Measurements from ENCODE around the gene GYS1. TPM values are rescaled to one million over a fixed set of nuclear protein-coding genes. Genes with fewer than 3 reads are reported as not detected.

GYS1 gene
- polyA plus RNA-seq, 1 donor from 2014 or later, result 12.9 TPM

DNA sequence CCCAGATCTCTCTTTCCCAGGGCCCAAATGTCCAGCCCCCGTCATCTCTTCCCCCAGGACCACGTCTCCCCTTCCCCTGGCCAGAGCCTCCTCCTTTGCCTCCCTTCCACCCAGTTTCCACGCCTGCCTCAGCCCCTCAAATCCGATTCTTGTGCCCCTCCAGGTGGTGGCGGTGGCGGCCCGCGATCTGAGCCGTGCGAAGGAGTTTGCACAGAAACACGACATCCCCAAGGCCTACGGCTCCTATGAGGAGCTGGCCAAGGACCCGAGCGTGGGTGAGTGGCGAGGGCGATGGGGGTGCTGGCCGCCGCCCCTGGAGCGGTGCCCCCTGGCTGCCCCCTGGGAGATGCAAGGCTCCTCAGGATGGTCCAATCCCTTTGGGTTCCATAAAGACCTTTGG, 58.3 kb downstream of the GYS1 start:
- Histone ChIP-seq H3K9me3 (ENCODE audit: low read length) (no peaks in the 10 kb centered on the region), H3K4me2 (ENCODE audit: low read length) (no peak overlapping the region), H3K36me3 (ENCODE audit: insufficient read depth, low read length) (no peaks in the 10 kb centered on the region)

DNA sequence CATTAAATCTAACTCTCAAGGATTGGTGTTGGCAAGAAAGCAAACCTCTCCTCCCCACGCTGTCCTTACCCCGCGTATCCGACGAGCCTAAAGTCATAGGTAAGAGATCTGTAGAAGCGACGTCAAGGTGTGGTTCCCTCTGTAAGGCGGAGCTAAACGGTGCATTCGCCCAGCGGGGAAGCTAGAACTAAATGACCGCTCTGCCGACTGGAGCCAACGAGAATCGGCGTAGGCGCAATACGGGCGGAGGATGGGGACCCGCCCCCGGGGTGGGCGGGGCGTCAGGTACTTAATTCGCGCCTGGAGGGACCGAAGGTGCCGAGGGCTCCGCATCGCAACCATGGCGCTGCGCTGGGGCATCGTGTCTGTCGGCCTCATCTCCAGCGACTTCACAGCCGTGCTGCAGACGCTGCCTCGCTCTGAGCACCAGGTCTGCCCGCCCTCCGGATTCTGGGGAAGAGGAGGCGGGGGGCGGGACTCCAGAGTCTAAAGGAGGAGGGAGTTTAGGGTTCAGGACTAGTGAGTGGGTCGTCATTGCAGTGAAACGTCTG, 59.7 kb downstream of the GYS1 start, which contains the start of gene DHDH:
Gene DHDH, plus strand, starts transcription at position 318 of the 551 bp plus-strand sequence. Its CDS starts 23 bp downstream, at position 341.
- no peaks in the 10 kb centered on the region for H3K9me3 ChIP-seq (ENCODE audit: low read length)
- peaks cover 10% of the 10 kb centered on the region for H3K27me3 ChIP-seq (ENCODE audit: insufficient read depth, low read depth, low read length)
- peak within 1 kb of the TSS; percentile 47 for H2AFZ ChIP-seq (ENCODE audit: low read depth, low read length)
- H3K27ac ChIP-seq (ENCODE audit: low read length), result peak within 1 kb of the TSS; percentile 16
- H3K4me2 ChIP-seq (ENCODE audit: low read length), result peak within 1 kb of the TSS; percentile 71
- H3K9ac ChIP-seq (ENCODE audit: low read length), result peak within 1 kb of the TSS; percentile 61
- no peaks in the 10 kb centered on the region for H3K36me3 ChIP-seq (ENCODE audit: insufficient read depth, low read length)
- H3F3A ChIP-seq (ENCODE audit: insufficient read depth, low read length, poor library complexity, severe bottlenecking), result no peaks in the 10 kb centered on the region
- TF ChIP-seq MXI1 (conservative IDR thresholded peaks at IDR 0.05; ENCODE audit: poor library complexity, severe bottlenecking) (peak; percentile 62), TAF1 (IDR thresholded peaks at IDR 0.05; ENCODE audit: low read depth) (peak; percentile 55), EP300 (conservative IDR thresholded peaks at IDR 0.05; ENCODE audit: poor library complexity, severe bottlenecking) (no peak), RAD21 (conservative IDR thresholded peaks at IDR 0.05) (peak; percentile 22), SMC3 (conservative IDR thresholded peaks at IDR 0.05; ENCODE audit: poor library complexity) (peak; percentile 24), POLR2AphosphoS5 (IDR thresholded peaks at IDR 0.05) (peak; percentile 62), EZH2 (IDR thresholded peaks at IDR 0.05; ENCODE audit: borderline replicate concordance, insufficient read depth, low read length, poor library complexity, severe bottlenecking) (no peak)
- TF ChIP-seq, protein P1, sequence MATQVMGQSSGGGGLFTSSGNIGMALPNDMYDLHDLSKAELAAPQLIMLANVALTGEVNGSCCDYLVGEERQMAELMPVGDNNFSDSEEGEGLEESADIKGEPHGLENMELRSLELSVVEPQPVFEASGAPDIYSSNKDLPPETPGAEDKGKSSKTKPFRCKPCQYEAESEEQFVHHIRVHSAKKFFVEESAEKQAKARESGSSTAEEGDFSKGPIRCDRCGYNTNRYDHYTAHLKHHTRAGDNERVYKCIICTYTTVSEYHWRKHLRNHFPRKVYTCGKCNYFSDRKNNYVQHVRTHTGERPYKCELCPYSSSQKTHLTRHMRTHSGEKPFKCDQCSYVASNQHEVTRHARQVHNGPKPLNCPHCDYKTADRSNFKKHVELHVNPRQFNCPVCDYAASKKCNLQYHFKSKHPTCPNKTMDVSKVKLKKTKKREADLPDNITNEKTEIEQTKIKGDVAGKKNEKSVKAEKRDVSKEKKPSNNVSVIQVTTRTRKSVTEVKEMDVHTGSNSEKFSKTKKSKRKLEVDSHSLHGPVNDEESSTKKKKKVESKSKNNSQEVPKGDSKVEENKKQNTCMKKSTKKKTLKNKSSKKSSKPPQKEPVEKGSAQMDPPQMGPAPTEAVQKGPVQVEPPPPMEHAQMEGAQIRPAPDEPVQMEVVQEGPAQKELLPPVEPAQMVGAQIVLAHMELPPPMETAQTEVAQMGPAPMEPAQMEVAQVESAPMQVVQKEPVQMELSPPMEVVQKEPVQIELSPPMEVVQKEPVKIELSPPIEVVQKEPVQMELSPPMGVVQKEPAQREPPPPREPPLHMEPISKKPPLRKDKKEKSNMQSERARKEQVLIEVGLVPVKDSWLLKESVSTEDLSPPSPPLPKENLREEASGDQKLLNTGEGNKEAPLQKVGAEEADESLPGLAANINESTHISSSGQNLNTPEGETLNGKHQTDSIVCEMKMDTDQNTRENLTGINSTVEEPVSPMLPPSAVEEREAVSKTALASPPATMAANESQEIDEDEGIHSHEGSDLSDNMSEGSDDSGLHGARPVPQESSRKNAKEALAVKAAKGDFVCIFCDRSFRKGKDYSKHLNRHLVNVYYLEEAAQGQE (IDR thresholded peaks at IDR 0.05; ENCODE audit: borderline replicate concordance), result peak; percentile 28
- TF ChIP-seq, protein P2, sequence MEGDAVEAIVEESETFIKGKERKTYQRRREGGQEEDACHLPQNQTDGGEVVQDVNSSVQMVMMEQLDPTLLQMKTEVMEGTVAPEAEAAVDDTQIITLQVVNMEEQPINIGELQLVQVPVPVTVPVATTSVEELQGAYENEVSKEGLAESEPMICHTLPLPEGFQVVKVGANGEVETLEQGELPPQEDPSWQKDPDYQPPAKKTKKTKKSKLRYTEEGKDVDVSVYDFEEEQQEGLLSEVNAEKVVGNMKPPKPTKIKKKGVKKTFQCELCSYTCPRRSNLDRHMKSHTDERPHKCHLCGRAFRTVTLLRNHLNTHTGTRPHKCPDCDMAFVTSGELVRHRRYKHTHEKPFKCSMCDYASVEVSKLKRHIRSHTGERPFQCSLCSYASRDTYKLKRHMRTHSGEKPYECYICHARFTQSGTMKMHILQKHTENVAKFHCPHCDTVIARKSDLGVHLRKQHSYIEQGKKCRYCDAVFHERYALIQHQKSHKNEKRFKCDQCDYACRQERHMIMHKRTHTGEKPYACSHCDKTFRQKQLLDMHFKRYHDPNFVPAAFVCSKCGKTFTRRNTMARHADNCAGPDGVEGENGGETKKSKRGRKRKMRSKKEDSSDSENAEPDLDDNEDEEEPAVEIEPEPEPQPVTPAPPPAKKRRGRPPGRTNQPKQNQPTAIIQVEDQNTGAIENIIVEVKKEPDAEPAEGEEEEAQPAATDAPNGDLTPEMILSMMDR (IDR thresholded peaks at IDR 0.05; ENCODE audit: poor library complexity, severe bottlenecking), result peak; percentile 28
- H3K4me3 ChIP-seq (ENCODE audit: low read length), result peak within 1 kb of the TSS; percentile 73
- no peaks in the 10 kb centered on the region for H4K20me1 ChIP-seq (ENCODE audit: insufficient read depth)
- no peaks in the 10 kb centered on the region for H3K79me2 ChIP-seq (replicated peaks; ENCODE audit: insufficient read depth, low read length)
- no peaks in the 10 kb centered on the region for H3K9me2 ChIP-seq (ENCODE audit: insufficient read depth, low read length)

More for the DNA sequence above, 58.3 kb downstream of the GYS1 start:
- no peak overlapping the region for H3K4me3 ChIP-seq (ENCODE audit: low read length)
- H3K79me2 ChIP-seq (replicated peaks; ENCODE audit: insufficient read depth, low read length), result no peaks in the 10 kb centered on the region
- peaks cover 10% of the 10 kb centered on the region for H3K27me3 ChIP-seq (ENCODE audit: insufficient read depth, low read depth, low read length)
- H3K27ac ChIP-seq (ENCODE audit: low read length), result no peak overlapping the region
- no peaks in the 10 kb centered on the region for H3F3A ChIP-seq (ENCODE audit: insufficient read depth, low read length, poor library complexity, severe bottlenecking)
- H3K9me2 ChIP-seq (ENCODE audit: insufficient read depth, low read length), result no peaks in the 10 kb centered on the region
- H4K20me1 ChIP-seq (ENCODE audit: insufficient read depth), result no peaks in the 10 kb centered on the region
- H2AFZ ChIP-seq (ENCODE audit: low read depth, low read length), result no peak overlapping the region
- TF ChIP-seq RAD21 (conservative IDR thresholded peaks at IDR 0.05), result no peak
- TF ChIP-seq, protein P2 (IDR thresholded peaks at IDR 0.05; ENCODE audit: poor library complexity, severe bottlenecking), result no peak
- TF ChIP-seq, protein P1 (IDR thresholded peaks at IDR 0.05; ENCODE audit: borderline replicate concordance), result no peak
- TF ChIP-seq MXI1 (conservative IDR thresholded peaks at IDR 0.05; ENCODE audit: poor library complexity, severe bottlenecking), result no peak
- no peak for TF ChIP-seq TAF1 (IDR thresholded peaks at IDR 0.05; ENCODE audit: low read depth)
- TF ChIP-seq SMC3 (conservative IDR thresholded peaks at IDR 0.05; ENCODE audit: poor library complexity), result no peak
- TF ChIP-seq EP300 (conservative IDR thresholded peaks at IDR 0.05; ENCODE audit: poor library complexity, severe bottlenecking), result no peak
- TF ChIP-seq EZH2 (IDR thresholded peaks at IDR 0.05; ENCODE audit: borderline replicate concordance, insufficient read depth, low read length, poor library complexity, severe bottlenecking), result no peak
- TF ChIP-seq POLR2AphosphoS5 (IDR thresholded peaks at IDR 0.05), result no peak
- H3K9ac ChIP-seq (ENCODE audit: low read length), result no peak overlapping the region
